Hepatocyte (in vitro differentiated cells): ENCODE data around the gene NHSL1. TPM values are rescaled to one million over a fixed set of nuclear protein-coding genes. Genes with fewer than 3 reads are reported as not detected.

ENCODE experiments used
- DNase-seq: peaks from one replicate; pipeline ENCODE4 v3.0.0-alpha.2; 2016; ENCODE audit warnings: low spot score
- H2AFZ ChIP-seq: fragments of 200-600 bp; sonication (generic); 2 replicates; pipeline ENCODE4 v1.6.0; 2016; ENCODE audit warnings: antibody characterized with exemption, mild to moderate bottlenecking
- H3K27ac ChIP-seq: fragments of 200-600 bp; sonication (generic); 2 replicates; pipeline ENCODE4 v1.5.1; 2016; ENCODE audit warnings: mild to moderate bottlenecking
- H3K27me3 ChIP-seq: fragments of 200-600 bp; sonication (generic); 2 replicates; pipeline ENCODE4 v1.6.1; 2016
- H3K36me3 ChIP-seq: fragments of 200-600 bp; sonication (generic); replicated peaks from 2 replicates; pipeline ENCODE4 v1.5.1; 2016; ENCODE audit warnings: low read depth; ENCODE audit not compliant: insufficient read depth
- H3K4me1 ChIP-seq: fragments of 200-600 bp; sonication (generic); 2 replicates; pipeline ENCODE4 v1.5.1; 2016; ENCODE audit warnings: mild to moderate bottlenecking, moderate library complexity; ENCODE audit not compliant: insufficient read depth
- H3K4me2 ChIP-seq: fragments of 200-600 bp; sonication (generic); 2 replicates; pipeline ENCODE4 v1.6.0; 2016
- H3K4me3 ChIP-seq: fragments of 200-600 bp; sonication (generic); 2 replicates; pipeline ENCODE4 v1.5.1; 2016; ENCODE audit warnings: mild to moderate bottlenecking
- H3K79me2 ChIP-seq: fragments of 200-600 bp; sonication (generic); 2 replicates; pipeline ENCODE4 v1.6.0; 2017; ENCODE audit warnings: mild to moderate bottlenecking
- H3K9me2 ChIP-seq: fragments of 200-600 bp; sonication (generic); replicated peaks from 2 replicates; pipeline ENCODE4 v1.6.0; 2017; ENCODE audit warnings: mild to moderate bottlenecking; ENCODE audit not compliant: insufficient read depth
- H3K9me3 ChIP-seq: fragments of 200-600 bp; sonication (generic); 2 replicates; pipeline ENCODE4 v1.5.1; 2016; ENCODE audit warnings: low read depth, mild to moderate bottlenecking
- H4K20me1 ChIP-seq: fragments of 200-600 bp; sonication (generic); 2 replicates; pipeline ENCODE4 v1.6.0; 2016; ENCODE audit warnings: mild to moderate bottlenecking; ENCODE audit not compliant: insufficient read depth, poor library complexity, severe bottlenecking
- CTCF ChIP-seq: fragments of 200-600 bp; sonication (generic); IDR thresholded peaks from 2 replicates; pipeline ENCODE4 v1.5.1; 2016; ENCODE audit warnings: antibody characterized with exemption, mild to moderate bottlenecking; ENCODE audit not compliant: poor library complexity
- EZH2 ChIP-seq: fragments of 200-600 bp; sonication (generic); IDR thresholded peaks from 2 replicates; pipeline ENCODE4 v1.6.1; 2016; ENCODE audit warnings: antibody characterized with exemption, mild to moderate bottlenecking, borderline replicate concordance
- EZH2phosphoT487 ChIP-seq: fragments of 200-600 bp; sonication (generic); IDR thresholded peaks from one replicate; pipeline ENCODE4 v1.6.1; 2018; ENCODE audit warnings: antibody characterized with exemption, mild to moderate bottlenecking, low read depth, moderate library complexity; ENCODE audit not compliant: unreplicated experiment, severe bottlenecking
- WGBS: methylation state at CpG from one replicate; pipeline ENCODE4 v1.1.6; 2016; ENCODE audit warnings: low lambda C conversion rate; ENCODE audit errors: missing lambda C conversion rate; 5-methylcytosine and 5-hydroxymethylcytosine counted together
- polyA plus RNA-seq: library from polyadenylated mRNA; unstranded; fragments of >200 nt; fragmentation: Nextera tagmentation; extraction: Ambion mirVana; gene quantifications from 2 replicates; pipeline ENCODE4 v1.2.1, GENCODE V29; 2016
- total RNA-seq: library from RNA; depleted of rRNA; stranded (reverse); fragments of >200 nt; gene quantifications from 2 replicates; pipeline ENCODE4 v1.2.3, GENCODE V29; 2014

The NHSL1 gene
- total and polyA plus RNA-seq, 2 experiments from 2014 or later = 39.0 to 58.0 TPM

GRCh38 chr6:138393871-138394783, 105.2 kb downstream of the NHSL1 start:
- WGBS = 65% methylated on average over 5 of the region's 5 CpGs
- H3K4me3 ChIP-seq = no peak overlapping the region
- no peaks in the 10 kb centered on the region for H3K9me2 ChIP-seq
- H3K4me2 ChIP-seq = no peak overlapping the region
- H3K36me3 ChIP-seq = no peaks in the 10 kb centered on the region
- no peak for DNase-seq
- H3K27ac ChIP-seq = no peak overlapping the region
- H4K20me1 ChIP-seq = no peaks in the 10 kb centered on the region
- H3K79me2 ChIP-seq = no peaks in the 10 kb centered on the region
- H2AFZ ChIP-seq = no peak overlapping the region
- no peaks in the 10 kb centered on the region for H3K9me3 ChIP-seq
- no peaks in the 10 kb centered on the region for H3K27me3 ChIP-seq
- H3K4me1 ChIP-seq = no peaks in the 10 kb centered on the region
- TF ChIP-seq CTCF (no peak), EZH2phosphoT487 (no peak), EZH2 (no peak)

- Histone ChIP-seq H3K4me2 (no peak overlapping the region), H3K9me2 (no peaks in the 10 kb centered on the region), H3K4me3 (no peak overlapping the region), H3K4me1 (no peaks in the 10 kb centered on the region), H3K27me3 (no peaks in the 10 kb centered on the region), H3K79me2 (no peaks in the 10 kb centered on the region), H4K20me1 (no peaks in the 10 kb centered on the region), H3K27ac (no peak overlapping the region), H3K9me3 (no peaks in the 10 kb centered on the region), H2AFZ (no peak overlapping the region), H3K36me3 (no peaks in the 10 kb centered on the region)
- TF ChIP-seq EZH2 = no peak
- TF ChIP-seq CTCF = no peak
- TF ChIP-seq EZH2phosphoT487 = no peak
- 84% methylated on average over 5 of the region's 5 CpGs for WGBS
- DNase-seq = no peak
These were observed 109.7 kb downstream of the NHSL1 start for GRCh38 chr6:138389551-138389950.

- DNase-seq = no peak
- Histone ChIP-seq H3K4me2 (no peak overlapping the region), H2AFZ (no peak overlapping the region)
These were observed 111.5 kb downstream of the NHSL1 start for GRCh38 chr6:138387577-138388368.

More at GRCh38 chr6:138387577-138388368, 111.5 kb downstream of the NHSL1 start:
- 59% methylated on average over 8 of the region's 8 CpGs for WGBS
- no peaks in the 10 kb centered on the region for H3K79me2 ChIP-seq
- no peaks in the 10 kb centered on the region for H3K4me1 ChIP-seq
- no peak overlapping the region for H3K27ac ChIP-seq
- TF ChIP-seq CTCF (no peak), EZH2 (no peak), EZH2phosphoT487 (no peak)
- H3K4me3 ChIP-seq = no peak overlapping the region
- H3K9me3 ChIP-seq = no peaks in the 10 kb centered on the region
- no peaks in the 10 kb centered on the region for H3K27me3 ChIP-seq
- H3K9me2 ChIP-seq = no peaks in the 10 kb centered on the region
- no peaks in the 10 kb centered on the region for H4K20me1 ChIP-seq
- no peaks in the 10 kb centered on the region for H3K36me3 ChIP-seq
